ENCODE measurements around the gene PLEKHG3. TPM values are rescaled to one million over a fixed set of nuclear protein-coding genes. Genes with fewer than 3 reads are reported as not detected.

PLEKHG3 gene
- total RNA-seq, 1 experiment from 2014 or later, result 20.2 TPM

DNA sequence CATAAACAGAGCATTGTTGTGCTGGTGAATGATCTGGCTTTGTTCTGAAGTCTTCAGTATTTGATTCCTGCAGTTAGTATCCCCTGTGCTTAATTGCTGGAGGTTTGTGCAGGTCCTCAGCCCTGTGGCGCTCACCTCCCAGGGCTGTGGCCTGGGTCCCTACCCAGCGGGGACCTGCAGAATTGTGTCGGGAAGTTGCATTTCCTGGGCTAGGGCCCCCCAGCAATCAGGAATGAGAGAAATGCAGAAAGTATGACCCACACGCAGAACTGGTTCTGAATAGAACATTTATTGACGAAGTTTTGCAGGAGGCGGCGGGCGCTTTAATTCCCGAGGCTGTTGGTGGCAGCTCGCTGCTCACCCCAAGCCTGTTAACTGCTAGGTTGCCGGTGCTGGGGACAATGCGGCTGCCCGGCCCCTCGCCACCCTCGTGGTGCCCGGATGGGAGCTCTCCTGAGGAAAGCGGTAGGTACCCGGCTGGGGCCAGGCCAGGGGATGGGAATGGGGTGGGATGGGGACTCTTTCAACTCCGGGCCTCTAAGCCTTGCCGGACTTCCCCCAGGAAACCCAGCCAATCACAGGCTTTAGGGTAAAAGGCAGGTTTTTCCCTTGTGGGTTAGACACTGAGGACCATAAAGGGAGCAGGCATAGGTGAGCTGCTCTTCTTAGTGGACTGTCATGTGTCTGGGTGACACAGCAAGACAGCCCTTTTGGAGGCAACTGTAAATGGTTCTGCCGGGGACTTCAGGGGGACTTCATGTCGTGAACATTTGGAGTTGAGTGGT, 11.6 kb downstream of the PLEKHG3 start:
- DNase-seq, result no peak
- Histone ChIP-seq H3K27me3 (no peaks in the 10 kb centered on the region), H3K36me3 (peaks cover 5% of the 10 kb centered on the region; the same call in 1 of the 2 replicates), H3K4me3 (no peak overlapping the region), H3K9me3 (peaks cover 16% of the 10 kb centered on the region)

DNA sequence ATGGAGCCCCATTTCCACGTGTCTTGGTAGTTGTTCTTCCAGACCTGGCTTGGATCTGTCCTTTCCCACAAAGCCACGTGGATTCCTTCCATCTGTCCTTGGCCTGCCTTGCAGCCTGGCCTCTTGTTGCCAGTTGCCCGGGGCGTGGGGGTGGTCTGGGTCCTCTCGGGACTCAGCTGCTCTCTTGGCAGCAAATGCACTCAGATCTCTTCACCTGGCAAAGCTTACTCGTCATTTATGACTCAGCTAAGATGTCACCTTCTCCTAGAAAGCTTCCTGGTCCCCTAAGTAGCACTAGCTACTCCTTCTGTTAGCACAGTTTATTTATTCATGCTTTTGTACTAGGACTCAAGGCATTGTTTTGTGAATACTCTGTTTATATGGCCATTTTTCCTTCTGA, 13.6 kb downstream of the PLEKHG3 start:
- peaks cover 5% of the 10 kb centered on the region; the same call in 1 of the 2 replicates for H3K36me3 ChIP-seq

DNA sequence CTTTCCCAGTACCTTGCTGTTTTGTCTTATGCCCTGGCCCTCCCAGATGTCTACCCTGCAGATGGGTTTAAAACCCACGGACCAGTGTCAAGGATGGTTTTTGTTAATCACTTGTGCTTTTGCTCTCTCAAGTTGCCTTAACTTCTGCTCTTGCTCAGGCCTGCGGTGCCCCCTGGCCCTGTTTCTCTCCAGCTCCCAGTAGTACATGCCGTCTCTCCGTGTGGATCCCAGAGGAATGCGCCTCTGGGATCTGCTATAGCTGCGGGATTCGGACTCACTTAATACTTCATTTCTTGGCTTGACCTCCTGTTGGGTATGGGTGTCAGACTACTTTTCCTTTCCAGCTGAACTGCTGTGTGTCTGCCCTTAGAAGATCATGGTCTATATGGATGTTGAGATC, 14.5 kb downstream of the PLEKHG3 start:
- Histone ChIP-seq H3K4me3 (no peak overlapping the region), H3K36me3 (peaks cover 5% of the 10 kb centered on the region; the same call in 1 of the 2 replicates), H3K9me3 (peaks cover 4% of the 10 kb centered on the region), H3K27me3 (no peaks in the 10 kb centered on the region)
- no peak for DNase-seq

More for the DNA sequence above, 13.6 kb downstream of the PLEKHG3 start:
- Histone ChIP-seq H3K27me3 (no peaks in the 10 kb centered on the region), H3K4me3 (no peak overlapping the region), H3K9me3 (peaks cover 13% of the 10 kb centered on the region)
- DNase-seq, result peak; percentile 30

DNA sequence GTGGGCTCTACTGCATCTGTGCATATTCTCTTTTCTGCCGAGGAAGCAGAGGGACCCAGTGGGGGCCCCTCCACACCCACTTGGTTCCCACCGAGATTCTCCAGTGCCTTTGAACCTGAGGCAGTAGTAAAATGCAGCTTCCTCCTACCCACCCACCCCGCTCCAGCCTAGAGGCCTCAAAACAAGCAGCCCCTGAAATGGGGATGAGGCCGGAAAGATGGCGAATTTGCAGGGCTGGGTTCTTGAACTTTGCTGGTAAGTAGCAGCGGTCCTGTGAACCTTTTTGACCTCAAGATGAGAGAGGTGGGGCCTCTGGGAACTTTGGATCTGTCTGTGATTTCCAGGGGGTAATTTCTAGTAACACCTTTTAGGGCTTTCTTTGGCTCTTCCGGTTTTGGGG, 15.4 kb downstream of the PLEKHG3 start:
- H3K27me3 ChIP-seq, result no peaks in the 10 kb centered on the region
- H3K4me3 ChIP-seq, result no peak overlapping the region

DNA sequence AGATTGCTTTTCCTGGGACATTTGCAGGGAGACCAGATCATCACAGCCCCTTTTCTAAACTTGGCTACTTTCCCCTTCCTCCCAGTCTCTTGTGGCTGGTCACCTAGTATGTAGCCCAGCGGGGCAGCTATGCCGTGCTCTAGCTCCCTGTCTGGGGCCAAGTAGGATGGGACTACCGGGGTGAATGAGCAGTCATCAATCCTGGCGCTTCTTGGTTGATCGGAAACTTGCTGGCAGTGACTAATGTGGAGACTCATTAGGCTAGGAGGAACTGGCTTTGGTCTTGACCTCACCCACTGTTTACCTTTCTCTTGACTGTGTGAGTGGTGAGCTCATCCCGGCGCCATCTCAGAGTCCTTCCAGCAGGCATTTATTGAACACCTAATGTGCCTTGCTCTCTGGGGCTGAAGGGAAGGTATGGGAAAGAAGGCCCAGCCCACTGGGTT, 15.9 kb downstream of the PLEKHG3 start:
- Histone ChIP-seq H3K36me3 (no peaks in the 10 kb centered on the region), H3K27me3 (no peaks in the 10 kb centered on the region), H3K9me3 (no peaks in the 10 kb centered on the region), H3K4me3 (no peak overlapping the region)
- DNase-seq, result peak; percentile 95

More for the DNA sequence above, 15.4 kb downstream of the PLEKHG3 start:
- Histone ChIP-seq H3K9me3 (no peaks in the 10 kb centered on the region), H3K36me3 (peaks cover 3% of the 10 kb centered on the region; the same call in 1 of the 2 replicates)
- no peak for DNase-seq

DNA sequence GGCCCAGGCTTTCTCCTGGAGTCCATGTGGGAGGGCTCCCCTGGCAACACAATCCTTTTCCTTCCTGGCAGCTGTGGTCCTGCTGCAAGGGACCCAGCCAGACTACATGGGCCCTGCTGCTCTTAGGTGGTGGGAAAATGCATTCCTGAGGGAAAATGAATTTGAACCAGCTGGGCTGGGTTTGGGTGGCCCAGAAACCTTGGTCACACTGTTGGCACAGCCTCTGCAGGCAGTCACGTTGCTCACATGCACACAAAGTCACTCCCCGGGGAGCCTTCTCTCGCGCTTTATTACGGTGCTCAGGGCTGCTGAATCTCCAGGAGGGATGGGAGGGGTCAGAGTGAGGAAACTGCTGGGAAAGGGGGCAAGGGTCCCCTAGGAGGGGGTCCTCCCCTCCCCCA, 17.2 kb downstream of the PLEKHG3 start:
- Histone ChIP-seq H3K27me3 (no peaks in the 10 kb centered on the region), H3K36me3 (no peaks in the 10 kb centered on the region), H3K4me3 (no peak overlapping the region), H3K9me3 (no peaks in the 10 kb centered on the region)
- DNase-seq, result peak; percentile 89

DNA sequence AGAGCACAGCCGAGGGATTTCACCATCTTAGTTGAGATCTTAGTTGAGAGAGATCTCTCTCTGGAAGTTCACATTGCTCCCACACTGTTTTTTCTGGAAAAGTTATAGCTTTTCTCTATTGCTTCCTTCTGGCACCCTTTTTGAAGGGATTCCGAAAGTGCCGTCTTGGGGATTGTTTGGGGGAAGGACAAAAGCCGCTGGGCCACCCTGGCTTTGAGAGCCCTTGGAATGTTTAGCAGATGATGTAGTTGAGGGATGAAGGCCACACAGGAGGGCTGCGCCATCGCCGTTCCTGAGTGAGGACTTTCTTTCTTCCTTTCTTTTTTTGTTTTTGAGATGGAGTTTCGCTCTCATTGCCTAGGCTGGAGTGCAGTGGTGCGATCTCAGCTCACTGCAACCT, 17.7 kb downstream of the PLEKHG3 start:
- Histone ChIP-seq H3K9me3 (no peaks in the 10 kb centered on the region), H3K27me3 (no peaks in the 10 kb centered on the region), H3K36me3 (no peaks in the 10 kb centered on the region), H3K4me3 (no peak overlapping the region)
- DNase-seq, result no peak

DNA sequence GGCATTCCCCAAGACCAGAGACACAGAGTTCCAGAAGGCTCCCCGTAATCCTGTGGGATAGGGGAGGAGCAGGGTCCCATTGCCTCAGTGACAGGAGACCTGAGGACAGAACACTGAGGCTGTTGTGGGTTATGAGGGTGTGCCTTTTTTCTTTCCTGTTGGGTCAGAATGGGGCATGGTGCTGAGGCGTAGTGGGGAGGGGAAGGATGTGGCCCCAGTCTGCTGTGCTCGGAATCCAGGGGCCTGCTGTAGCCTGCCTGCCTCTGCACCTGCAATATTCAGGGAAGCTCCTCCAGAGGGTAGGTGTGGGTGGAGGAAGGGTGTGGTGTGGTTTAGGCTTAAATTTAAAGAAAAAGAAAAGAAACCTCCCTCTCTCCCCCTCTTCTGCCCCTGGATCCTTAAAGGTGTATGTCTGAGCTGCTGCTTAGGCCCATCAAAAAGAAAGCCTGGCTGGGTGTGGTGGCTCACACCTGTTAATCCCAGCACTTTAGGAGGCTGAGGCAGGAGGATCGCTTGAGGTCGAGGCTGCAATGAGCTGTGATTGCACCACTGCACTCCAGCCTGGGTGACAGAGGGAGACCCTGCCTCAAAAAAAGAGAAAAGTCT, 18.7 kb downstream of the PLEKHG3 start:
- Histone ChIP-seq H3K27me3 (no peaks in the 10 kb centered on the region), H3K9me3 (no peaks in the 10 kb centered on the region), H3K4me3 (no peak overlapping the region), H3K36me3 (no peaks in the 10 kb centered on the region)
- no peak for DNase-seq

DNA sequence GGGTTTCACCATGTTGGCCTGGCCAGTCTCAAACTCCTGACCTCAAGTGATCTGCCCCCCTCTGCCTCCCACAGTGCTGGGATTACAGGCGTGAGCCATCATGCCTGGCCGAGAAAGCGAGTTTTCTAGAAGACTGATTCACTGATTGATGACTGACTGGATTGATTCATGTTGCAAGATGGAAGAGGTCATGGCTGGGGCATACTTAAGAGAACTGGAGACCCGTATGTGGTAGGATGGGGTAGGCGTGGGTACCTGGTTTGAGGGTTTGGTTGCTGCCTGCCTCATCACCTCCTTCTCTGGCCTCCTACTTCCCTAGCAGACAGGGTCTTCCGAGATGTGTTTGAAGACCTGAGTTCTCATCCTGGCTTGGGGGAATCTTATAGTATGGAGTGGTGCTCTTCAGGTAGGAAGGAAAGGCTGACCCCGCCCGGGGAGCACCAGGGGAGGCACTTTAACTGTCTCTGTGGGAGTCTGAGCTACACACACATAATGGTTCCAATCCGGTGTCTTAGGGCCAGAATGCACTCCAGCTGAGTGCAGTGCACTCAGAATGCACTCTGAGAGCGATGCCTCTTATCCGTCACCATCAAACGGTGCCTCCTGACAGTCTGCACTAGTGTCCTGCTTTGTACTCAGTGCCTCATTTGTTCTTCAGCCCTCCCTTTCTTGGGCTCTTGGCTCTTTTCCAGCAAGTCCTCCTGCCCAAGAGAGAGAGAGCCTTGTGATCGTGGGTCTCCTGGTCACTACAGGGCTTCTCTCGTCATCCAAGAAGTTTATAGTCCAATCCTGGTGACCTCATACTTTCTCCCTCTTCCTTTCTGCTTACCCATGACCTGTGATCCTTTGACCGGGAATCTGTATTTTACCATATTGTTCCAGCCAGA, 19.7 kb downstream of the PLEKHG3 start:
- peak; percentile 52 for DNase-seq
- Histone ChIP-seq H3K9me3 (no peaks in the 10 kb centered on the region), H3K27me3 (no peaks in the 10 kb centered on the region), H3K36me3 (no peaks in the 10 kb centered on the region), H3K4me3 (no peak overlapping the region)

DNA sequence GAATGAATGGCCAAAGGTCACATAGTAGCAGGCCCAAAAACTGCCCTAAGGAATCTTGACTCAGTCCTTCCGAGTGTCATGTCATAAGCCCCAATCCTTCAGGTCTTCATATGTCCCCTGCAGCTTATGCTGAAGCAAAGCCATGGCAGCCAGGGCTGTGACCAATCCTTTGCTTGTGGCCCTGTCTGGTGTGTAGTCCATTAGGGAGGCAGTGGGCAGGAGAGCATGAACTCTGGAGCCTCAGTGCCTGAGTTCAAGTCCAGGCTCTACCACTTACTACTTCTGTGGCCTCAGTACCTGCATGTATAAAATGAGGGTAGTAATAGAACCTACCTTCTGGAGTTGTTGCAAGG, 20.3 kb downstream of the PLEKHG3 start:
- no peaks in the 10 kb centered on the region for H3K36me3 ChIP-seq
- no peak for DNase-seq
- H3K27me3 ChIP-seq, result no peaks in the 10 kb centered on the region
- no peak overlapping the region for H3K4me3 ChIP-seq
- H3K9me3 ChIP-seq, result no peaks in the 10 kb centered on the region

DNA sequence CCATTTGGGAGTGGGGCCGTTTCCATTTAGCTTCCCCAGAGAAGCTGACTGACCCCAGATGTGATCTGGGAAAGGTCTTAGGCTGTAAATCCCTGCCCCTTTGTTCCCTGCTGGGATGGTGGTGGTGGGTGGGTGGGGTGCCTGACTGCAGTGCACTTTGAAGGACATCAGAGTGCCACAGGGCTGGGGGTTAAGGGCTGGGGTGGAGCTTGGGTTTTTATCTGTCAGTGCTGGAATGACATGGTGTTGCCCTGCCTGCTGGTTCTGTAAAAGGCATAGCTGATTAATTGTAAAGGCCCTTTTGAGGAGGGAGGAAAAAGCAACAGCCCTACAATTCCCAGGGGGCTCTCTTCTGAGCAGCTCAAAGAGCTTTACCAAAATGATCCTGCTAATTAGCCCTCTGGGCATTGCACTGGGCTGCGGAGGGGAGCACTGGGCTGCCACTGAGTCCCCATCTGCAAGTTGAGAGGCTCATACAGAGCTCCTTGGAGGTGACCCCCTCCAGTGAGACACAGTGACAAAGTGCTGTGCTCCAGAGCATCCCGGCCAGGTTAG, 21.1 kb downstream of the PLEKHG3 start:
- Histone ChIP-seq H3K27me3 (no peaks in the 10 kb centered on the region), H3K9me3 (no peaks in the 10 kb centered on the region), H3K36me3 (no peaks in the 10 kb centered on the region), H3K4me3 (no peak overlapping the region)
- no peak for DNase-seq

DNA sequence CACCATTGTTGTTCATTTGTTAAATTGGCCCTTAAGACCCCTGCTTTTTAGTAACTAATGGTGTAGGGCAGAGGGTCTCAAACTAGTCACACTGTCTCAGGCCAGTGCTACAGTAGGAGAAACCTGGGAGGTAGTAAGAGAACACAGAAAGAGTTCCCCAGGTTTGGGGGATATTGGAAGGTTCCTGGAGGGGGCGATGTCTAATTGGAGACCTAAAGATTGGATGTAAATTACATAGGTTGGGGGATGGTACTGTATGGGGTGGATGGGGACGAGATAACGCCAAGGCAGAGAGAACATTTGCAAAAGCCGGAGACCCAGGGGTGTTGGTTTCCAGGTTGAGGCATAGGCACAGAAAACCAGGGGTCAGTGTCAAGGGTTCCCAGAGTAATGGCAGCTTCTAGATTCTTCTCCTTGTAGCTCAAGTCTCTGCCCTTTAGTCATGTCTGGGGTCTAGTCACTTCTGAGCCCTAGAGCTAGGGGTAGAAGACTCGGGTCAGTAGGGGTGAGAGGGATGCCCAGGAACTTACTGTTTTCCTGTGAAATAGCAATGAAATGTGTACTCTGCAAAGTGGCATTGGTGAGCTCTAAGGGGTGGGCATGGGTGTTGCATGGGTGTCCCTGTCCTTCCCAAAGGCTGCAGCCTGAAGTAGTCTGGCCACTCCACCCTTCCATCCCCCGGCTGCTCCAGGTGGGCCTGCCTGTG, 21.8 kb downstream of the PLEKHG3 start:
- DNase-seq, result no peak
- Histone ChIP-seq H3K4me3 (no peak overlapping the region), H3K9me3 (no peaks in the 10 kb centered on the region), H3K36me3 (no peaks in the 10 kb centered on the region), H3K27me3 (no peaks in the 10 kb centered on the region)

DNA sequence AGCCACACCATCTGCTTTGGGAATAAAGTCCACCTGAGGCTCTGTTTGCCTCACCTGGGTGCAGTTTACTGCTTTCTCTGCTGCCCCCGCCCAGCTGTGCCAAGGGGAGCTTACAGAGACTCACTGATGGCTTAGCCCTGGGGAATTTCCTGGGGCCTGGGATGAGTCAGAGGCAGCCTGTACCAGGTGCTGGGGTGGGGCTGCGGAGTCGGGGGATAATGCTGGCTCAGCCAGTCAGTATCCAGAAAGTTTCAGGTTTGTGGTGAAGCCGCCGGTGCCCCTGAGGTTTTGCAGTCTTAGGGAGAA, 22.3 kb downstream of the PLEKHG3 start:
- H3K9me3 ChIP-seq, result no peaks in the 10 kb centered on the region
- peak; percentile 61 for DNase-seq
- H3K4me3 ChIP-seq, result no peak overlapping the region
- no peaks in the 10 kb centered on the region for H3K36me3 ChIP-seq
- no peaks in the 10 kb centered on the region for H3K27me3 ChIP-seq

DNA sequence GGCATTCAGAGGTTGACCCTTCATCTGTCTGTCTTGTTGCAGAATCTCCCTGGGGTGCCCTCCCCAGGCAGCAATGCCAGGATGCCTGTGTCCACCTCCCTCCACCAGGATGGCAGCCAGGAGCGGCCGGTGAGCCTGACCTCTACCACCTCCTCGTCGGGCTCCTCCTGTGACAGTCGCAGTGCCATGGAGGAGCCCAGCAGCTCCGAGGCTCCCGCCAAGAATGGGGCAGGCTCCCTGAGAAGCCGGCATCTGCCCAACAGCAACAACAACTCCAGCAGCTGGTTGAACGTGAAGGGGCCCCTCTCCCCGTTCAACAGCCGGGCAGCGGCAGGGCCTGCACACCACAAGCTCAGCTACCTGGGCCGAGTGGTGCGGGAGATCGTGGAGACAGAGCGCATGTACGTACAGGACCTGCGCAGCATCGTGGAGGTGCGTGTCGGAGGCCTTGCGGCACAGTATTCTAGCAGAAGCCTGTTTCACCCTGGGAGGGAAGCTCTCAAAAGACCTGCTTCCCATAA, 23.4 kb downstream of the PLEKHG3 start:
- H3K4me3 ChIP-seq, result no peak overlapping the region
- no peaks in the 10 kb centered on the region for H3K36me3 ChIP-seq
- H3K27me3 ChIP-seq, result no peaks in the 10 kb centered on the region
- DNase-seq, result no peak
- no peaks in the 10 kb centered on the region for H3K9me3 ChIP-seq

DNA sequence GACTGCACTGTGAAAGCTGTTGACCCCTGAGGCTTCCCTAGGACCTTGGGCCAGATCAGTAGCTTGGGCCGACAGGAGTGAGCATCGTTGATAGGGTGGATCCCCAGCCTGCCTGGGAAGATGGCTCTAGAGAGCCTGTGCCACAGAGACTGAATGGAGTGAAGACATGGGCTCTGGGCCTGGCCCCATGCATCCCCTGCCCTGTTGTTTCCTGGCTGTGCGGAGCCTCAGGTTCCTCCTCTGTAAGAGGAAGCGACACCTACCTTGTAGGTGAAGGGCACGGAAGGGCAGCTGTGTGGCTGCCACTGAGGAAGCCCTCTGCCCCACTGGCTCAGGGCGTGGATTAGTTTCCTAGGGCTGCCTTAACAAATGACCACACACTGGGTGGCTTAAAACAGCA, 23.9 kb downstream of the PLEKHG3 start:
- DNase-seq, result no peak
- Histone ChIP-seq H3K27me3 (no peaks in the 10 kb centered on the region), H3K36me3 (no peaks in the 10 kb centered on the region), H3K9me3 (no peaks in the 10 kb centered on the region), H3K4me3 (no peak overlapping the region)

DNA sequence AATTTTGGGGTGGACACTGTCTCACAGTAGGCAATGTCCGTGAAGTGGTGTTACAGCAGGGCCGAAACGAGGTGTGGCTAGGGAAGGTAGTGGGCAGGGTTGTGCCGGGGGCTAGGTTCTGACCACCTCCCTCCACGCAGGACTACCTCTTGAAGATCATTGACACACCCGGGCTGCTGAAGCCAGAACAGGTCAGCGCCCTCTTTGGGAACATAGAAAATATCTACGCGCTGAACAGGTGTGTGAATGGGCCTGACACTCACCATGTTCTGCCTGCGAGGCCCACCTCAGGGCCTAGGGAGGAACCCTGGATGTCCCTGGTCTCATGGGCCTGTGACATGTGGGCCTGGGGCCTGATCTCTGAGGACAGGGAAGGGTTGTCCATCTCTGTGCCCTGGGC, 24.6 kb downstream of the PLEKHG3 start:
- Histone ChIP-seq H3K27me3 (no peaks in the 10 kb centered on the region), H3K36me3 (no peaks in the 10 kb centered on the region), H3K9me3 (no peaks in the 10 kb centered on the region), H3K4me3 (no peak overlapping the region)
- DNase-seq, result no peak

Data from MG63 (cell line).